GM23338 (cell line): ENCODE results near the gene OXGR1.

ENCODE experiments used
- EZH2 ChIP-seq: fragments of 200-600 bp; sonication (generic); IDR thresholded peaks from one replicate; pipeline ENCODE4 v1.8.0; 2017; ENCODE audit warnings: antibody characterized with exemption, mild to moderate bottlenecking, low read depth; ENCODE audit not compliant: unreplicated experiment
- EZH2phosphoT487 ChIP-seq: fragments of 200-600 bp; sonication (generic); IDR thresholded peaks from one replicate; pipeline ENCODE4 v1.8.1; 2018; ENCODE audit warnings: antibody characterized with exemption; ENCODE audit not compliant: unreplicated experiment
- POLR2AphosphoS5 ChIP-seq: IDR thresholded peaks from 2 replicates; pipeline ENCODE4 v1.6.1; 2016; ENCODE audit warnings: antibody characterized with exemption, low read depth
- TF ChIP-seq, protein P1 (sequence below), 2 experiments: fragments of 200-600 bp in 1 of 2; sonication (generic) in 1 of 2; conservative IDR thresholded peaks; 2 replicates each; pipeline versions ENCODE4 v1.5.1 to v1.6.1; 2016 to 2017; ENCODE audit warnings: antibody characterized with exemption in 2 of 2, low read depth in 2 of 2, mild to moderate bottlenecking in 2 of 2, moderate library complexity in 1 of 2
- TF ChIP-seq, protein P2 (sequence below): IDR thresholded peaks from one replicate; pipeline ENCODE4 v1.6.1; 2018; ENCODE audit warnings: antibody characterized with exemption; ENCODE audit not compliant: unreplicated experiment

DNA sequence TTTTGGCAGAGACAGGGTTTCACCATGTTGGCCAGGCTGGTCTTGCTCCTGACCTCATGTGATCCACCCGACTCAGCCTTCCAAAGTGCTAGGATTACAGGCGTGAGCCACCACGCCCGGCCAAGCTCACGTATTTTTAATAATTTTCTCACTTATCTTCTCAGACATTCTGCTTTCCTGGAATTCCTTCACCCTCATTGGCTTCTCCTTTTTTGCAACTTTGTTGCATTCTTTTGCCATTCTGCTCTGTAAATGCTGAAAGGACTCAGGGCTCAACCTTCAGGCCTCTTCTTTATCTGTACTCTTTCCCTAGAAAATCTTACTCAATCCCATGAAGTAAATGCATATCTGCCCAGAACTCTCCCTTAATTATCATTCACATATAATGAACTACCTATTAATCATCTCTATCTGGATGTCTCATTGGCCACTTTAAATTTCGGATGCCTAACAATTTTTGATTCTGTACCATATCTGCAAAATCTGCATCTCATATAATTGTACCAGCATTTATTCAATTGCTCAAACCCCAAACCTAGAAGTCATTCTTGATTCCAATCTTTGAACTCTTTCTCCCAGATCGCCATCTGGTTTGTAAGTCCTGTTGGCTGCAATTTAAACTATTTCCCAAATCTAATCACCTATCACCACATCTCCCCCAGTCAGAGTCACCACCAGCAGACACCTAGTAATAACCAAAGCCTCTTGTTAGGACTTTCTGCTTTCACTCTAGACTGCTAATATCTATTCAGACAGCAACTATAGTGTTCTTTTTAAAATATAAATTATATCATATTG is 18.2 kb upstream of the OXGR1 start:
- TF ChIP-seq POLR2AphosphoS5: no peak
- TF ChIP-seq, protein P1, sequence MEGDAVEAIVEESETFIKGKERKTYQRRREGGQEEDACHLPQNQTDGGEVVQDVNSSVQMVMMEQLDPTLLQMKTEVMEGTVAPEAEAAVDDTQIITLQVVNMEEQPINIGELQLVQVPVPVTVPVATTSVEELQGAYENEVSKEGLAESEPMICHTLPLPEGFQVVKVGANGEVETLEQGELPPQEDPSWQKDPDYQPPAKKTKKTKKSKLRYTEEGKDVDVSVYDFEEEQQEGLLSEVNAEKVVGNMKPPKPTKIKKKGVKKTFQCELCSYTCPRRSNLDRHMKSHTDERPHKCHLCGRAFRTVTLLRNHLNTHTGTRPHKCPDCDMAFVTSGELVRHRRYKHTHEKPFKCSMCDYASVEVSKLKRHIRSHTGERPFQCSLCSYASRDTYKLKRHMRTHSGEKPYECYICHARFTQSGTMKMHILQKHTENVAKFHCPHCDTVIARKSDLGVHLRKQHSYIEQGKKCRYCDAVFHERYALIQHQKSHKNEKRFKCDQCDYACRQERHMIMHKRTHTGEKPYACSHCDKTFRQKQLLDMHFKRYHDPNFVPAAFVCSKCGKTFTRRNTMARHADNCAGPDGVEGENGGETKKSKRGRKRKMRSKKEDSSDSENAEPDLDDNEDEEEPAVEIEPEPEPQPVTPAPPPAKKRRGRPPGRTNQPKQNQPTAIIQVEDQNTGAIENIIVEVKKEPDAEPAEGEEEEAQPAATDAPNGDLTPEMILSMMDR (conservative IDR thresholded peaks at IDR 0.05; ENCODE audit: low read depth in 2 of 2): no peak
- TF ChIP-seq, protein P2, sequence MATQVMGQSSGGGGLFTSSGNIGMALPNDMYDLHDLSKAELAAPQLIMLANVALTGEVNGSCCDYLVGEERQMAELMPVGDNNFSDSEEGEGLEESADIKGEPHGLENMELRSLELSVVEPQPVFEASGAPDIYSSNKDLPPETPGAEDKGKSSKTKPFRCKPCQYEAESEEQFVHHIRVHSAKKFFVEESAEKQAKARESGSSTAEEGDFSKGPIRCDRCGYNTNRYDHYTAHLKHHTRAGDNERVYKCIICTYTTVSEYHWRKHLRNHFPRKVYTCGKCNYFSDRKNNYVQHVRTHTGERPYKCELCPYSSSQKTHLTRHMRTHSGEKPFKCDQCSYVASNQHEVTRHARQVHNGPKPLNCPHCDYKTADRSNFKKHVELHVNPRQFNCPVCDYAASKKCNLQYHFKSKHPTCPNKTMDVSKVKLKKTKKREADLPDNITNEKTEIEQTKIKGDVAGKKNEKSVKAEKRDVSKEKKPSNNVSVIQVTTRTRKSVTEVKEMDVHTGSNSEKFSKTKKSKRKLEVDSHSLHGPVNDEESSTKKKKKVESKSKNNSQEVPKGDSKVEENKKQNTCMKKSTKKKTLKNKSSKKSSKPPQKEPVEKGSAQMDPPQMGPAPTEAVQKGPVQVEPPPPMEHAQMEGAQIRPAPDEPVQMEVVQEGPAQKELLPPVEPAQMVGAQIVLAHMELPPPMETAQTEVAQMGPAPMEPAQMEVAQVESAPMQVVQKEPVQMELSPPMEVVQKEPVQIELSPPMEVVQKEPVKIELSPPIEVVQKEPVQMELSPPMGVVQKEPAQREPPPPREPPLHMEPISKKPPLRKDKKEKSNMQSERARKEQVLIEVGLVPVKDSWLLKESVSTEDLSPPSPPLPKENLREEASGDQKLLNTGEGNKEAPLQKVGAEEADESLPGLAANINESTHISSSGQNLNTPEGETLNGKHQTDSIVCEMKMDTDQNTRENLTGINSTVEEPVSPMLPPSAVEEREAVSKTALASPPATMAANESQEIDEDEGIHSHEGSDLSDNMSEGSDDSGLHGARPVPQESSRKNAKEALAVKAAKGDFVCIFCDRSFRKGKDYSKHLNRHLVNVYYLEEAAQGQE: no peak
- no peak for TF ChIP-seq EZH2
- TF ChIP-seq EZH2phosphoT487: no peak
